Liver (tissue), 9 donors: Measurements from ENCODE around the gene RERE. TPM values are rescaled to one million over a fixed set of nuclear protein-coding genes. Genes with fewer than 3 reads are reported as not detected.

Experiments used
- DNase-seq: peaks from one replicate; pipeline ENCODE4 v3.0.0-alpha.2; 2017; ENCODE audit warnings: low spot score
- H3K27ac ChIP-seq, 2 donors: one replicate each; pipeline ENCODE4 v1.7.0; 2013; ENCODE audit warnings: inconsistent platforms in 2 of 2, low read length in 2 of 2, control low read depth in 1 of 2, low read depth in 1 of 2, mild to moderate bottlenecking in 1 of 2
- H3K27me3 ChIP-seq, 4 donors: one replicate each; pipeline versions ENCODE4 v1.6.1 to v1.7.0; 2013; ENCODE audit warnings: low read length in 3 of 4, inconsistent platforms in 1 of 4, mild to moderate bottlenecking in 1 of 4, moderate library complexity in 1 of 4; ENCODE audit not compliant: control insufficient read depth in 4 of 4, insufficient read depth in 4 of 4
- H3K36me3 ChIP-seq, 4 donors: one replicate each; pipeline versions ENCODE4 v1.6.1 to v1.7.0; 2013; ENCODE audit warnings: low read length in 3 of 4, mild to moderate bottlenecking in 3 of 4, low read depth in 1 of 4, moderate library complexity in 1 of 4; ENCODE audit not compliant: control insufficient read depth in 4 of 4, insufficient read depth in 3 of 4
- H3K4me1 ChIP-seq, 4 donors: one replicate each; pipeline versions ENCODE4 v1.6.1 to v1.7.0; 2013; ENCODE audit warnings: low read length in 3 of 4, mild to moderate bottlenecking in 3 of 4, moderate library complexity in 1 of 4; ENCODE audit not compliant: control insufficient read depth in 4 of 4, insufficient read depth in 4 of 4
- H3K4me3 ChIP-seq, 3 donors: one replicate each; pipeline versions ENCODE4 v1.6.1 to v1.7.0; 2013; ENCODE audit warnings: low read length in 3 of 3, control low read depth in 1 of 3, low read depth in 1 of 3, mild to moderate bottlenecking in 1 of 3
- H3K9ac ChIP-seq, 2 donors: one replicate each; pipeline ENCODE4 v1.7.0; 2013; ENCODE audit warnings: low read length in 2 of 2, mild to moderate bottlenecking in 2 of 2, moderate library complexity in 2 of 2, control low read depth in 1 of 2, low read depth in 1 of 2
- H3K9me3 ChIP-seq, 4 donors: one replicate each; pipeline versions ENCODE4 v1.6.1 to v1.7.0; 2013; ENCODE audit warnings: low read length in 3 of 4; ENCODE audit not compliant: control insufficient read depth in 4 of 4
- EGR1 ChIP-seq, 2 donors: IDR thresholded peaks; 2 replicates each; pipeline ENCODE4 v1.6.1; 2016 to 2018; ENCODE audit warnings: antibody characterized with exemption in 2 of 2, low read depth in 2 of 2
- FOXA1 ChIP-seq: IDR thresholded peaks from 2 replicates; pipeline ENCODE4 v1.6.1; 2016; ENCODE audit warnings: antibody characterized with exemption
- FOXA2 ChIP-seq: IDR thresholded peaks from 2 replicates; pipeline ENCODE4 v1.6.1; 2016; ENCODE audit warnings: antibody characterized with exemption
- GABPA ChIP-seq, 2 donors: IDR thresholded peaks in 1 of 2; conservative IDR thresholded peaks in 1 of 2; 2 replicates each; pipeline ENCODE4 v1.6.1; 2016; ENCODE audit warnings: antibody characterized with exemption in 2 of 2, mild to moderate bottlenecking in 1 of 2, moderate library complexity in 1 of 2
- HNF4A ChIP-seq, 2 donors: conservative IDR thresholded peaks; 2 replicates each; pipeline ENCODE4 v1.6.1; 2016; ENCODE audit warnings: antibody characterized with exemption in 2 of 2, mild to moderate bottlenecking in 2 of 2
- HNF4G ChIP-seq: IDR thresholded peaks from 2 replicates; pipeline ENCODE4 v1.6.1; 2016; ENCODE audit warnings: antibody characterized with exemption
- JUND ChIP-seq, 2 donors: IDR thresholded peaks; 2 replicates each; pipeline ENCODE4 v1.6.1; 2016; ENCODE audit warnings: antibody characterized with exemption in 2 of 2
- NR2F2 ChIP-seq: IDR thresholded peaks from 2 replicates; pipeline ENCODE4 v1.6.1; 2016; ENCODE audit warnings: antibody characterized with exemption
- RAD21 ChIP-seq, 2 donors: IDR thresholded peaks; 2 replicates each; pipeline ENCODE4 v1.6.1; 2016; ENCODE audit warnings: antibody characterized with exemption in 2 of 2, mild to moderate bottlenecking in 2 of 2
- REST ChIP-seq: IDR thresholded peaks from 2 replicates; pipeline ENCODE4 v1.6.1; 2016; ENCODE audit warnings: antibody characterized with exemption, mild to moderate bottlenecking
- RXRA ChIP-seq, 2 donors: IDR thresholded peaks; 2 replicates each; pipeline ENCODE4 v1.6.1; 2017 to 2018; ENCODE audit warnings: antibody characterized with exemption in 2 of 2, mild to moderate bottlenecking in 1 of 2
- SP1 ChIP-seq: IDR thresholded peaks from 2 replicates; pipeline ENCODE4 v1.6.1; 2018; ENCODE audit warnings: antibody characterized with exemption, mild to moderate bottlenecking
- TAF1 ChIP-seq: conservative IDR thresholded peaks from 2 replicates; pipeline ENCODE4 v1.6.1; 2016; ENCODE audit warnings: antibody characterized with exemption, mild to moderate bottlenecking
- YY1 ChIP-seq: IDR thresholded peaks from 2 replicates; pipeline ENCODE4 v1.6.1; 2016; ENCODE audit warnings: antibody characterized with exemption, mild to moderate bottlenecking
- WGBS: extraction: QIAGEN DNeasy Blood & Tissue Kit; methylation state at CpG from one replicate; pipeline ENCODE4 v1.1.7; 2013; 5-methylcytosine and 5-hydroxymethylcytosine counted together
- polyA plus RNA-seq, 2 donors: library from polyadenylated mRNA; stranded (reverse) in 1 of 2; unstranded in 1 of 2; fragments of 200-250 nt in 1 of 2; fragments of >200 nt in 1 of 2; fragmentation: Nextera tagmentation in 1 of 2; extraction: Ambion mirVana in 1 of 2; gene quantifications; one replicate each; pipeline versions ENCODE4 v1.2.1 to v1.2.3, GENCODE V29; 2013 to 2015
- total RNA-seq, 2 donors: library from RNA; depleted of rRNA; stranded (reverse); fragments of >200 nt; gene quantifications; one replicate each; pipeline ENCODE4 v1.2.3, GENCODE V29; 2014
- TF ChIP-seq, protein P1 (sequence below): IDR thresholded peaks from 2 replicates; pipeline ENCODE4 v1.6.1; 2016; ENCODE audit warnings: antibody characterized with exemption
- TF ChIP-seq, protein P2 (sequence below): IDR thresholded peaks from 2 replicates; pipeline ENCODE4 v1.6.1; 2016; ENCODE audit warnings: antibody characterized with exemption
- TF ChIP-seq, protein P3 (sequence below): fragments of 150-350 bp; IDR thresholded peaks from 2 replicates; pipeline ENCODE4 v1.5.1; 2017; ENCODE audit warnings: improper control_type of control experiment, low read depth, low read length; ENCODE audit not compliant: missing input control
- donor health status: healthy.
- donor health status: healthy.
- donor health status: healthy.
- donor health status: healthy.
- donor health status: healthy.

The RERE gene
- total and polyA plus RNA-seq, 4 donors = 9.8 to 49.1 (median 24.8) TPM

DNA sequence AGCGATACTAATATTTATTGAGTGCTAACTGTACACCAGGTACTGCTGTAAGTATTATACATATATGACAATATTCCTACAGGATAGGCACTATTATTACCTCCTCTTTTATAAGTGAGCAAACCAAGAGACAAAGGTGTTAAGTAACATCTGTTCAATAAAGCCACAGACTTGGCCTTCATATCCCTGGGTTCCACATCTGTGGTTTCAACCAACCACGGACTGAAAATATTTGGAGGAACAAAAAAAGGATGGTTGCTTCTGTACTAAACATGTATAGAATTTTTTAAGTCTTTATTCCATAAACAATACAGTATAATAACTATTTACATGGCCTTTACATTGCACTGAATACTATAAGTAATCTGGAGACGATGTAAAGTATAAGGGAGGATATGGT lies 95.1 kb downstream of the RERE start:
- 92% methylated on average over 3 of the region's 3 CpGs for WGBS

DNA sequence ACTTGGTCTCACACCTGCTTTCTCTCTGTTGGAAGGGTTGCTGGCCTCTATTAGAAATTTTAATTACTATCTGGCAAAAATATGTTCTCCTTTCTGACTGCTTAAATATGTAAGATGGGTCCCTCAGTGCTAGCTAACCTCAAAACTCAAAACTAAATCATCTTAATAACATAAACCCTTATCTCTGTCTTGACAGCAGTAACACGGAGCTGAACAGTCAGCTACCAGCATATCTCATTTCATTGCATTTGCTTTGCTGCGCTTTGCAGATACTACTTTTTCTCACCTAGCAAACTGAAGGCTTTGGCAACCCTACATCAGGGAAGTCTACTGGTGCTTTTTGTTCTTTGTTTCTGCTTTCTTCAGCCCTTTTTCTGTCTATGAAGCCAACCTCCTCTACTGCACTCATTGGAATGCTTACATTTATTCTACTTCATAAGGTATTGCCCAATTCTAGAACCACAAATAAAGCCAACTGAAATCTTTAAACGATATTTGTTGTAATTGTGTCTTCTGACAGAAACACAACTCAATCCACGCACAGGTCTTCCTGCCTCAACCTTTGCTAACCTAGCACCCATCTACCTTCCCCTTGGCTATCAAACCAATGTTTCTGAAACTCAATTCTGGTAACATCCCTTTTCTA lies 95.6 kb downstream of the RERE start:
- WGBS = 76% methylated on average over 4 of the region's 4 CpGs

More for the DNA sequence above, 95.1 kb downstream of the RERE start:
- H3K4me3 ChIP-seq = no peak overlapping the region
- TF ChIP-seq, protein P1, sequence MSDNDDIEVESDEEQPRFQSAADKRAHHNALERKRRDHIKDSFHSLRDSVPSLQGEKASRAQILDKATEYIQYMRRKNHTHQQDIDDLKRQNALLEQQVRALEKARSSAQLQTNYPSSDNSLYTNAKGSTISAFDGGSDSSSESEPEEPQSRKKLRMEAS = no peak
- TF ChIP-seq SP1 = no peak
- TF ChIP-seq HNF4G = no peak
- TF ChIP-seq, protein P2, sequence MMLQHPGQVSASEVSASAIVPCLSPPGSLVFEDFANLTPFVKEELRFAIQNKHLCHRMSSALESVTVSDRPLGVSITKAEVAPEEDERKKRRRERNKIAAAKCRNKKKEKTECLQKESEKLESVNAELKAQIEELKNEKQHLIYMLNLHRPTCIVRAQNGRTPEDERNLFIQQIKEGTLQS = no peak
- no peak for TF ChIP-seq RXRA (IDR thresholded peaks at IDR 0.05)
- no peak for TF ChIP-seq HNF4A (conservative IDR thresholded peaks at IDR 0.05)
- TF ChIP-seq FOXA2 = no peak
- no peak for TF ChIP-seq EGR1 (IDR thresholded peaks at IDR 0.05; ENCODE audit: low read depth in 2 of 2)
- TF ChIP-seq NR2F2 = no peak
- TF ChIP-seq JUND (IDR thresholded peaks at IDR 0.05) = no peak
- TF ChIP-seq REST = no peak
- no peak for TF ChIP-seq RAD21 (IDR thresholded peaks at IDR 0.05)
- no peaks in the 10 kb centered on the region for H3K27me3 ChIP-seq
- H3K9me3 ChIP-seq = no peaks in the 10 kb centered on the region
- no peaks in the 10 kb centered on the region for H3K36me3 ChIP-seq
- H3K9ac ChIP-seq = no peak overlapping the region
- H3K27ac ChIP-seq = no peak overlapping the region
- peaks cover 0 to 5% (median 1%) of the 10 kb centered on the region in 4 donors for H3K4me1 ChIP-seq
- DNase-seq = no peak

More for the DNA sequence above, 95.6 kb downstream of the RERE start:
- Histone ChIP-seq H3K4me1 (peaks cover 2 to 3% (median 2%) of the 10 kb centered on the region in 4 donors), H3K9me3 (no peaks in the 10 kb centered on the region), H3K9ac (no peak overlapping the region), H3K27ac (no peak overlapping the region), H3K36me3 (no peaks in the 10 kb centered on the region), H3K4me3 (no peak overlapping the region), H3K27me3 (no peaks in the 10 kb centered on the region)
- TF ChIP-seq JUND (IDR thresholded peaks at IDR 0.05) (no peak), REST (no peak), TAF1 (no peak), GABPA (IDR thresholded peaks at IDR 0.05 in 1 of 2, conservative IDR thresholded peaks at IDR 0.05 in 1 of 2) (no peak), RXRA (IDR thresholded peaks at IDR 0.05) (no peak), RAD21 (IDR thresholded peaks at IDR 0.05) (no peak), FOXA1 (no peak), HNF4A (conservative IDR thresholded peaks at IDR 0.05) (no peak), NR2F2 (no peak), YY1 (no peak), HNF4G (no peak), FOXA2 (no peak)
- TF ChIP-seq, protein P3, sequence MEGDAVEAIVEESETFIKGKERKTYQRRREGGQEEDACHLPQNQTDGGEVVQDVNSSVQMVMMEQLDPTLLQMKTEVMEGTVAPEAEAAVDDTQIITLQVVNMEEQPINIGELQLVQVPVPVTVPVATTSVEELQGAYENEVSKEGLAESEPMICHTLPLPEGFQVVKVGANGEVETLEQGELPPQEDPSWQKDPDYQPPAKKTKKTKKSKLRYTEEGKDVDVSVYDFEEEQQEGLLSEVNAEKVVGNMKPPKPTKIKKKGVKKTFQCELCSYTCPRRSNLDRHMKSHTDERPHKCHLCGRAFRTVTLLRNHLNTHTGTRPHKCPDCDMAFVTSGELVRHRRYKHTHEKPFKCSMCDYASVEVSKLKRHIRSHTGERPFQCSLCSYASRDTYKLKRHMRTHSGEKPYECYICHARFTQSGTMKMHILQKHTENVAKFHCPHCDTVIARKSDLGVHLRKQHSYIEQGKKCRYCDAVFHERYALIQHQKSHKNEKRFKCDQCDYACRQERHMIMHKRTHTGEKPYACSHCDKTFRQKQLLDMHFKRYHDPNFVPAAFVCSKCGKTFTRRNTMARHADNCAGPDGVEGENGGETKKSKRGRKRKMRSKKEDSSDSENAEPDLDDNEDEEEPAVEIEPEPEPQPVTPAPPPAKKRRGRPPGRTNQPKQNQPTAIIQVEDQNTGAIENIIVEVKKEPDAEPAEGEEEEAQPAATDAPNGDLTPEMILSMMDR = no peak
- TF ChIP-seq, protein P1 = no peak
- DNase-seq = no peak
